Measurements from ENCODE around the gene CACNA2D3.

- TF ChIP-seq EZH2phosphoT487 (IDR thresholded peaks at IDR 0.05; ENCODE audit: borderline replicate concordance, low read length) (no peak), CTCF (conservative IDR thresholded peaks at IDR 0.05; ENCODE audit: low read depth, low read length) (no peak)
These were observed 244.5 kb downstream of the CACNA2D3 start for GRCh38 chr3:54366839-54367238.
